Inferior parietal cortex (tissue), 1 donor: ENCODE measurements around the gene ZNF57.
"Not testable (repeated sequence)": the region's sequence is repeated elsewhere in the genome, so short reads cannot be mapped to it uniquely, and the experiment has no call there.

ENCODE experiments used
- DNase-seq: peaks from one replicate; pipeline ENCODE4 v3.0.0-alpha.2; 2016; ENCODE audit errors: extremely low spot score

ZNF57 gene

DNA sequence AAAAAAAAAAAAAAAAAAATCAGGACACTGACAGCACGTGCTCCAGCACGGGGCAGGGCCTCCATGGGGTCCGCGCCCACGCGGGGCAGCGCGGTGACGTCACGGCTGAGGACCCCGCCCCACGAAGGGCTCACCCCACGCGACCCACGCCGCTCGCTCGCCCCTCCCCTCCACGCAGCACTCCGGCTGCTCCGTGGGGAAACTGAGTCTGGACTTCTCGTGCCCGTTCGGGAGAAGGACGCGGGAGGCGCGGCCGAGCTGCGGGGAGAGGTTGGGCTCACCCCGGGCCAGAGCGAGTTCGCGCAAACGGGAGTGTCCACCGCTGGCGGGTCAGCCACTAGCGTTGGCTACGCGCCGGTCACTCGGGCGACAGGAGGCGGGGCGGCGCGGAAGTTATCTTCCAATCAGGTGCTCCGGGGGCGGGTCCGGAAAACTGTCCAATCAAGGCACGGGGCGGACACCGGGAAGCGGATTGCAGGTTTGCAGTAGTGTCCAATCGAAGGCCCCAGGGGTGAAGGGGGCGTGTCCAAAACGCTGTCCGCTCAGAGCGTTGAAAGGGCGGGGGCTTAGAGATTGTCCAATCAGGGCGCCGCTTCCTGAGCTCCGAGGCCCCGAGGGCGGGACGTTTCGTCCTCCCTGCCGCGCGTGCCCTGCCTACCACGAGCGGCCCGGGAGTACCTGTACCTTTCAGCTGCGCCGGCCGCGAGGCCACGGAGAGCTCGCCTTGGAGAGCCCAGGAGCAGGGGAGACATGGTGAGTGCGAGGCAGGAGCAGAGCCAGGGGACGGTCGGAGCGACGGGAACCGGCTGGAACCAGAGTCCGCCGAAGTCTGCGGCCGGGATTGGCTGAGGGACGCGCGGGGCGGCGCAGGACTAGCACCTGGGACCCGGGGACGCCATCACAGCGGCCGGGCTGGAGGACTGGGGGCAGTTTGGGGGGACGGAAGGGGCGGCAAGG lies at the start of gene ZNF57:
ZNF57 (plus strand) TSS at position 633 of the 957 bp plus-strand sequence; CDS start at position 751, 118 bp downstream.
- DNase-seq = peak; percentile 98

DNA sequence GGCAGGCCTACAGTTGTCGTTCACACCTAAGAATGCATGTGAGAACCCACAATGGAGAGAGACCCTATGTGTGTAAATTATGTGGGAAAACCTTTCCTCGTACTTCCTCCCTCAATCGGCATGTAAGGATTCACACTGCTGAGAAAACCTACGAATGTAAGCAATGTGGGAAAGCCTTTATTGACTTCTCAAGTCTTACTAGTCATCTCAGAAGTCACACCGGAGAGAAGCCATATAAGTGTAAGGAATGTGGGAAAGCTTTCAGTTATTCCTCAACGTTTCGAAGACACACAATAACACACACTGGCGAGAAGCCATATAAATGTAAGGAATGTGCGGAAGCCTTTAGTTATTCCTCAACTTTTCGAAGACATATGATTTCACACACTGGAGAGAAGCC lies 48.1 kb upstream of the ZNF57 start:
- no peak for DNase-seq

DNA sequence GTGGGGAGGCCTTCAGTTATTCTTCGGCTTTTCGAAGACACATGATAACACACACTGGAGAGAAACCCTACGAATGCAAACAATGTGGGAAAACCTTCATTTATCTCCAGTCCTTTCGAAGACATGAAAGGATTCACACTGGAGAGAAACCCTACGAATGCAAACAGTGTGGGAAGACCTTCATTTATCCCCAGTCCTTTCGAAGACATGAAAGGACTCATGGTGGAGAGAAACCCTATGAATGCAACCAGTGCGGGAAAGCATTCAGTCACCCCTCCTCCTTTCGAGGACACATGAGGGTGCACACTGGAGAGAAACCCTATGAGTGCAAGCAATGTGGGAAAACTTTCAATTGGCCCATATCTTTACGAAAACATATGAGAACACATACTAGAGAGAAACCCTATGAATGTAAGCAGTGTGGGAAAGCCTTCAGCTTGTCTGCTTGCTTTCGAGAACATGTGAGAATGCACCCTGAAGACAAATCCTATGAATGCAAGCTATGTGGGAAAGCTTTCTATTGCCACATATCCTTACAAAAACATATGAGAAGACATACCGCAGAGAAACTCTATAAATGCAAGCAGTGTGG lies 47.6 kb upstream of the ZNF57 start:
- no peak for DNase-seq

DNA sequence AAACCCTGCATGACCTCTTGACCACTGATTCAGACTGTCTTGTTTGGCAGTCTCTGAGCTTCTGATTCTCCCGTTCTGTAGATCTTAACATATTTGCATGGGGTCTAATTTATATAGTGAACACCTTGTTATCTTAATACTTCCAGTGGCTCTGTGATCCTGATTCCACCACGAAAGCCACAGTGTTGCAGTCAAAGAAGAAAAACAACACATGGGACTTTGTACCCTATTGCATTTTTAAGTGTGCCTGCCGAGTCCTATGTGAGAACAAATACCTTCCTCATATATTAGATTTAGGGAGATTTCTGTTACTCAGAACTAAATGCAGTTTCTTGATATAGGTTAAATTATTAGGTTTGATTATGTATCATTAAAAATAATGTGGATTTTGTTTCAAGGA lies 45.9 kb upstream of the ZNF57 start:
- no peak for DNase-seq

DNA sequence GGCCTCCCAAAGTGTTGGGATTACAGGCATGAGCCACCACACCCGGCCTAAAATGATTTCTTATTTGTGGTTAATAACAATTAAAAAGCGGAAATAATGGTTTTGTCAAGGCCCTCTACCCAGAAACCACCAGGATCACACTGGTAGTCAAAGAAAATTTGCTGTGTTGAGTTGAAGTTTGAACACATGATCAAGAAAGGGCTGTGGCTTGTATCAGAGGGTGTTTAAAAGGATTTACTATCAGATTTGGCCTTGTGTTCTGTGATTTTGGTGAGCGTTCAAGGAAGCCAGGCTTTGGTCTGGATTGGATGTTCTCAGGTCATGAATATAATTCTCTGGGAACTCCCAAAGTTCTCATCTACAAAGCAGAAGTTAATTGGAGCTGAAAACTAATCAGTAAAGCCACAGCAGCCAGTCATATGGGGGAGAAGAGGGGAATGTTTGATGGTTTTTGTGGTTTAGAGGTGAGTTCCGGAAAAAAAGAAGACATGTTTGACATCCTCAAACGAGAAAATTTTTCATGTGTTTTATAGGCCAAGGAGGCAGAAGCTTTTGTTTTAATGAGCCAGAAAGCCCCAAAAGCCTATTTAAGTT lies 44.2 kb upstream of the ZNF57 start:
- no peak for DNase-seq

GRCh38 chr19:2858864-2859263 lies 41.9 kb upstream of the ZNF57 start:
- DNase-seq = no peak

DNA sequence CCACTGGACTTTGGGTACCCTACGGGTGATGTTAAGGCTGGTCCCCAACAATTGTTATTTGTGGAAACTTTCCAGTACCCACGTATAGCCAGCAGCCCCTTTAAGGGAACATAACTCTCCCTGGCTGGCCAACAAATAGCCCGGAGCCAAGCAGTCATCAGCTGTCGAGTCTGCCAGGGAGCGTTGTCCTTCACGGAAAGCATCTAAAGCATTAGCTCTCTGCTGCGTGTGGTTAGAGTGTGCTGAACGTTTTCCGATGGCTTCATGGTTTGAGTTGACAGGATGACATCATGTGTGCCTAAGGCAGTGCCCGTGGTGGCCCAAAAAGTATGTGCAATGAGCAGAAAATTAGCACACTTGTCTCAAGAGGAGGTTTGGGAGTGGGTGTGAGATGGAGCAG lies 36.9 kb upstream of the ZNF57 start:
- no peak for DNase-seq

GRCh38 chr19:2865334-2866100 lies 35.2 kb upstream of the ZNF57 start:
- DNase-seq = no peak

DNA sequence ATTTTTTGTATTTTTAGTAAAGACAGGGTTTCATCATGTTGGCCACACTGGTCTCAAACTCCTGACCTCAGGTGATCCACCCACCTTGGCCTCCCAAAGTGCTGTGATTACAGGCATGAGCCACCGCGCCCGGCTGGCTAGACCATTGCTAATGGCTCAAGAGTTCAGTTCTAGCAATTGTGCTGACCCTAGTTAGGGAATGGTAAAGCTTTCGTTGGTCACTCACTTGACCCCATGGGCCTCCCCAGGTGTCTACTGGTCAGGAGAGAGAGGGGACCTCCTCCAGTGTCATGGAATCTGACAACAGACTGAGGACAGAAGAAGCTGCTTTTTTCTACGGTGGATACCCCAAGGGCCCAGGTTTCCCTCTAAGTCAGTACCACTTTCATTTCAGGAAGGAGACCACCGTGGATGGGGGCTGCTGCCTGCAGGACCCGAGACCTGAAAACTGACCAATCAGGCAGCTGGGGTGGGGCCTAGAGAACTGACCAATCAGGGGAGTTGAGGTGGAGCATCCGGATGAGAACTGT lies 34.2 kb upstream of the ZNF57 start:
- no peak for DNase-seq

DNA sequence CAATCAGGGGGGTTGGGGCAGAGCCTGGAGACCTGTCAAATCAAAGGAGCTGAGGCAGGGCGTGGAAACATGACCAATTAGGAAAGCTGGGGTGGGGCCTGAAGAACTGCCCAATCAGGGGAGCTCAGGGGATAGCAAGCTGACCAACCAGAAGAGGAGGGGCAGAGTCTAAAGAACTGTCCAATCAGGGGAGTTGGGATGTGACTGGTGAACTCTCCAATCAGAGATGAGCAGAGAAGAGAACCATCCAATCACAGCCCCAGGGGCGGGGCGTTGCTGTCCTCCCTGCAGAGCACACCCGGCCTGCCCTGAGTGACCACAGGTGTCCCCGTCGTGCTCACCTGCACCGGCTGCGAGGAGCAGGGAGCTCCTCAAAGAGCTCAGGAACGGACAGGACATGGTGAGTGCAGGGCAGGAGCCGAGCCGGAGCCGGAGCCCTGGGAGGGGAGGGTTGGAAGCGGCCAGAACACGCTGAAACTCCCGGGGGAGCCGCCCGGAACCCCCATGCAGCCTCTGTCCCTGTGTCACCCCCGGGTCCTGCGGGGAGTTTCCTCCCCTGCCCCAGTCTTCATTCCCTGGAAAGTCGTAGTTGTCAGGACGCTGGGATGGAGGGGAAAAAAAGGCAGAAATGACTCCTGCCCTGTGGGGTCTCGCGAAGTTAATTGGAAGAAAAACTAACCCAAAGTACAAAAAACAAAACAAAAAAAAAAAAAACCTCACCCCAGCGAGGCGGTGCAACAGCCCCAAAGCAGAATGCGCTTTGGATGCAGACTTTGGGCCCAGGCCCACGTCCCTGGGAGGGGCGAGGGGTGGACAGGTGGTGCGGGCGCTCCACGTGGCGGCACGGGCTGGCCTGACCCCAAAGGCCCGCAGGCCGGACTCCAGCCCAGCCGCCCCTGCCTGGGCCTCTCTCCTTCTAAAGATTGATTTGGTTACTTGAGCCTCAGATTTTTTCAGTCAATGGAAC lies 33.4 kb upstream of the ZNF57 start, which contains the start of gene ZNF556:
ZNF556 (plus strand) TSS at position 311 of the 967 bp plus-strand sequence; CDS start at position 398, 87 bp downstream.
- DNase-seq = no peak

DNA sequence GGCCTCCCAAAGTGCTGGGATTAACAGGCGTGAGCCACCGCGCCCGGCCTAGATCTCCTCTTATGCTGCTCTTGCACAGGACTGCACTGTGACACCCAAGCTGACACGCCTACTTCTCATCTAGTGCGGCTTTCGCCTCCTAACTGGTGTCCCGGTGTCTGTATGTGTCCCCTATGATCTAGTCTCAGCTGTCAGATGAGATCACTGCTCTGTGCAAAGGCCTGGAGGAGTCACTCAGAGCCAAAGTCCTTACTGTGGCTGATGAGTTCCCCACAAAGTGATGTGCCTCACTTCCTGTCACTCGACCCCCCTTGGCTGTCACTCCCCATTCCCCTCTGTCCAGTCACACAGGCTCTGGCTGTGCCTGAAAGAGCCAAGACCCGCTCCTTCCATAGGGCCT lies 31.1 kb upstream of the ZNF57 start:
- DNase-seq = no peak

DNA sequence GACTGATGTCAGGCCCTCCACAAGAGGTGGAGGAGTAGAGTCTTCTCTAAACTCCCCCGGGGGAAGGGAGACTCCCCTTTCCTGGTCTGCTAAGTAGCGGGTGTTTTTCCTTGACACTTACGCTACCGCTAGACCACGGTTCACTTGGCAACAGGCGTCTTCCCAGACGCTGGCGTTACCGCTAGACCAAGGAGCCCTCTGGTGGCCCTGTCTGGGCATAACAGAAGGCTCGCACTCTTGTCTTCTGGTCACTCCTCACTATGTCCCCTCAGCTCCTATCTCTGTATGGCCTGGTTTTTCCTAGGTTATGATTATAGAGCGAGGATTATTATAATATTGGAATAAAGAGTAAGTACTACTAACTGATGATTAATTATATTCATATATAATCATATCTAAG lies 28.6 kb upstream of the ZNF57 start:
- not testable (repeated sequence) for DNase-seq

GRCh38 chr19:2877398-2878331 lies 23.1 kb upstream of the ZNF57 start:
- DNase-seq = no peak

- no peak for DNase-seq
Observed at GRCh38 chr19:2883686-2884439, 16.9 kb upstream of the ZNF57 start.

DNA sequence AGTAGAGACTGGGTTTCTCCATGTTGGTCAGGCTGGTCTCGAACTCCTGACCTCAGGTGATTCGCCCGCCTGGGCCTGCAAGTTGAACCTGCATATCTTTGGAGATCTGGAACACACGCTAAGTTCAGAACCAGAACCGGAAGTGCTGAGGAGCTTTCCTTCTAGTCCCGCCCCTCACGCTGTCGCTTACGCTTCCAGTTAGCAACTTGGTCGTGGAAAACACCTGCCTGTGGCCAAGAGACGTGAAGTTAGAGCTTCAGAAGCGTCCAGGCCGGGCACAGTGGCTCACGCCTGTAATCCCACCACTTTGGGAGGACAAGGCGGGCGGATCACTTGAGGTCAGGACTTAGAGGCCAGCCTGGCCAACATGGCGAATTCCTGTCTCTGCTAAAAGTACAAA lies 15.0 kb upstream of the ZNF57 start:
- DNase-seq = no peak

GRCh38 chr19:2887391-2887914 lies 13.3 kb upstream of the ZNF57 start:
- peak; percentile 81 for DNase-seq

DNA sequence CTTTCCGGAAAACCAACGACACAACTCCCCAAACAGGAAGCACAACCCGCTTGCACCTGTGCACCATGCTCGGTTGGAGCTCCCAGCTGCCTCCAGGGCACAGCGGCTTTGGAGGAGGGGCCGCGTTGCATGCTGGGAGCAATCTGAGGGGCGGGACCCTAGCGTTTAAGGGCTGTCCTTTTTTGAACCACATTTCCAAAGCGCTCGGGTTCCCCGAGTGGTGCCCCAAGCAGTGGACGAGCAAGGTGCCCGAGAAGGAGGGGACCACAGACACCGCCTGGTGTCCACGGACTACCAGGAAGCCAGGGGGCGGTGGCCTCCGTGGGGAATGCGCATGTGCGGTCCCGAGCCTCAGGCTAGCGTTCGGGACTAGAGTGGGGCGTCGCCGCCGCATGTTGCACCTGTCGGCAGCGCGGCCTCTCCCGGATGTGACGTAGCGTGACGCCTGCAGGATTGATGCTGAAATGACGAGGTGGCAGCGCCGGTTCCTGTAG lies 11.9 kb upstream of the ZNF57 start:
- no peak for DNase-seq

DNA sequence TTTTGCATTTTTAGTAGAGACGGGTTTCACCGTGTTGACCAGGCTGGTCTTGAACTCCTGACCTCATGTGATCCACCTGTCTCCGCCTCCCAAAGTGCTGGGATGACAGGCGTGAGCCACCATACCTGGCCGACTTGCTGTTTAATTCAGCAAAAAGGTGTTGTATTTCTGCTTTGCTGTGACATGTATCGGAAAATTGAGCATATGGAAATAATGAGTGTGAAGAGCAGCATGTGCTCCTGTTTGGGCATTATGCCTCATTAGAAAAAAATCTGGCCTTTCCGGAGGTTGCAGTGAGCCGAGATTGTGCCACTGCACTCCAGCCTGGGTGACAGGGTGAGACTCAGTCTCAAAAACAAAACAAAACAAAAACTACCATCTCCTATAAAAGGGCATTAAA lies 10.2 kb upstream of the ZNF57 start:
- DNase-seq = not testable (repeated sequence)
